K562 (cell line): Measurements from ENCODE around the gene SLC46A3. TPM values are rescaled to one million over a fixed set of nuclear protein-coding genes. Genes with fewer than 3 reads are reported as not detected.

Source experiments
- ATAC-seq: fragments of 200-7000 bp; cut with Tn5 transposase; 3 replicates; pipeline ENCODE4 v1.9.1; 2020; ENCODE audit warnings: moderate library complexity
- BruUV-seq: library from RNA; stranded (reverse); fragments of 400-500 nt; replicated peaks from 2 replicates; lab custom pipeline; 2021; lab: Mats Ljungman, UMichigan
- CTCF ChIA-PET: fragments of 300-600 bp; formaldehyde crosslinking; extraction: SDS; loops from one replicate; lab custom pipeline; 2021; ENCODE audit warnings: low intra/inter-chr PET ratio; lab: Yijun Ruan, JAX
- POLR2A ChIA-PET: fragments of 300-600, 350-650 bp; sonication (Branson Sonifier 250); formaldehyde crosslinking; extraction: SDS; loops from one replicate; lab custom pipeline; 2021; ENCODE audit warnings: antibody characterized with exemption, inconsistent platforms; lab: Yijun Ruan, JAX
- DNase-seq, 4 experiments: peaks; one replicate each; pipeline versions ENCODE4 v3.0.0 to v3.0.0-alpha.2; 2011 to 2018; ENCODE audit warnings: low spot score in 3 of 4, mixed read lengths in 3 of 4; ENCODE audit errors: extremely low read depth in 1 of 4
- FAIRE-seq: peaks from 2 replicates; lab custom pipeline; 2011; peaks lifted over from hg19 to GRCh38; lab: Jason Lieb, UNC
- H2AFZ ChIP-seq: 2 replicates; pipeline ENCODE4 v1.6.0; 2011; ENCODE audit warnings: low read depth, low read length, control low read depth, inconsistent platforms
- H3K27ac ChIP-seq: fragments of 200-600 bp; 3 replicates; pipeline ENCODE4 v1.8.0; 2011; ENCODE audit warnings: low read depth, mild to moderate bottlenecking, control low read depth, inconsistent platforms, low read length, moderate library complexity, mixed read lengths; ENCODE audit errors: extremely low read depth
- H3K27me3 ChIP-seq, 2 experiments: fragments of 300-600 bp in 1 of 2; 2 replicates in 1 of 2; 3 replicates in 1 of 2; pipeline versions ENCODE4 v1.6.0 to v1.8.0; 2011; ENCODE audit warnings: inconsistent platforms in 2 of 2, low read length in 2 of 2, mild to moderate bottlenecking in 1 of 2, mixed read lengths in 1 of 2, moderate library complexity in 1 of 2; ENCODE audit not compliant: control insufficient read depth in 2 of 2, insufficient read depth in 2 of 2
- H3K36me3 ChIP-seq: fragments of 300-600 bp; 3 replicates; pipeline ENCODE4 v1.8.0; 2011; ENCODE audit warnings: mild to moderate bottlenecking, low read length, inconsistent platforms; ENCODE audit not compliant: control insufficient read depth, insufficient read depth
- H3K4me1 ChIP-seq, 2 experiments: fragments of 200-600 bp in 1 of 2; replicated peaks in 1 of 2; 2 replicates in 1 of 2; 3 replicates in 1 of 2; pipeline versions ENCODE4 v1.5.1 to v1.8.0; 2011; ENCODE audit warnings: inconsistent platforms in 2 of 2, low read length in 2 of 2, mild to moderate bottlenecking in 1 of 2, mixed read lengths in 1 of 2, moderate library complexity in 1 of 2; ENCODE audit not compliant: control insufficient read depth in 2 of 2, insufficient read depth in 2 of 2
- H3K4me2 ChIP-seq: 2 replicates; pipeline ENCODE4 v1.6.1; 2011; ENCODE audit warnings: low read length, control low read depth, inconsistent platforms, mixed read lengths; ENCODE audit not compliant: insufficient read depth
- H3K4me3 ChIP-seq: fragments of 200-600 bp; sonication (generic), shearing (Covaris generic); 2 replicates; pipeline ENCODE4 v1.5.1; 2016; ENCODE audit warnings: control low read depth, inconsistent platforms
- H3K79me2 ChIP-seq: fragments of 200-600 bp; 3 replicates; pipeline ENCODE4 v1.8.0; 2011; ENCODE audit warnings: low read length, inconsistent platforms; ENCODE audit not compliant: control insufficient read depth, insufficient read depth
- H3K9ac ChIP-seq, 2 experiments: 2 replicates each; pipeline versions ENCODE4 v1.6.0 to v1.6.1; 2011; ENCODE audit warnings: low read depth in 2 of 2, low read length in 2 of 2, control low read depth in 1 of 2, inconsistent platforms in 1 of 2, mild to moderate bottlenecking in 1 of 2, mixed read lengths in 1 of 2; ENCODE audit not compliant: insufficient read depth in 1 of 2
- H3K9me1 ChIP-seq: one replicate; pipeline ENCODE4 v1.6.0; 2011; ENCODE audit warnings: inconsistent platforms, mild to moderate bottlenecking, low read length, moderate library complexity; ENCODE audit not compliant: control insufficient read depth, insufficient read depth
- H3K9me3 ChIP-seq: replicated peaks from 2 replicates; pipeline ENCODE4 v1.5.1; 2011; ENCODE audit warnings: low read depth, low read length, inconsistent platforms; ENCODE audit not compliant: control insufficient read depth, insufficient read depth
- H4K20me1 ChIP-seq: replicated peaks from 2 replicates; pipeline ENCODE4 v1.6.1; 2011; ENCODE audit warnings: low read length, inconsistent platforms, mixed read lengths; ENCODE audit not compliant: control insufficient read depth, insufficient read depth
- ARID4B ChIP-seq: sonication (generic); formaldehyde crosslinking; IDR thresholded peaks from 2 replicates; pipeline ENCODE4 v1.8.0; 2022; ENCODE audit warnings: mild to moderate bottlenecking, missing genetic modification reagents
- BHLHE40 ChIP-seq: IDR thresholded peaks from 2 replicates; pipeline ENCODE4 v1.6.1; 2011; ENCODE audit warnings: low read length, improper control_type of control experiment
- MEIS2 ChIP-seq: fragments of 450-650 bp; IDR thresholded peaks from 2 replicates; pipeline ENCODE4 v1.6.1; 2014; ENCODE audit warnings: mild to moderate bottlenecking; ENCODE audit not compliant: partially characterized antibody
- NRF1 ChIP-seq, 2 experiments: fragments of 450-650 bp; IDR thresholded peaks in 1 of 2; conservative IDR thresholded peaks in 1 of 2; 2 replicates each; pipeline ENCODE4 v1.6.1; 2014; ENCODE audit warnings: mild to moderate bottlenecking in 2 of 2
- PHF8 ChIP-seq: fragments of 200-600 bp; sonication (generic); IDR thresholded peaks from 2 replicates; pipeline ENCODE4 v1.6.1; 2012; ENCODE audit warnings: mixed run types, mild to moderate bottlenecking, inconsistent platforms, low read length, moderate library complexity, borderline replicate concordance
- PURB ChIP-seq: sonication (generic); formaldehyde crosslinking; IDR thresholded peaks from 2 replicates; pipeline ENCODE4 v1.9.0; 2021; ENCODE audit warnings: low read depth, mild to moderate bottlenecking, missing genetic modification reagents
- RAD21 ChIP-seq, 2 experiments: fragments of 250-450 bp in 1 of 2; fragments of 450-650 bp in 1 of 2; sonication (Bioruptor Pico) in 1 of 2; formaldehyde crosslinking in 1 of 2; IDR thresholded peaks in 1 of 2; conservative IDR thresholded peaks in 1 of 2; 2 replicates each; pipeline versions ENCODE4 v1.4.0 to v1.8.0; 2020 to 2022; ENCODE audit warnings: mild to moderate bottlenecking in 2 of 2, moderate library complexity in 1 of 2
- RB1 ChIP-seq: fragments of 450-650 bp; IDR thresholded peaks from 2 replicates; pipeline ENCODE4 v1.6.1; 2017; ENCODE audit warnings: low read depth, mild to moderate bottlenecking
- RCOR1 ChIP-seq, 2 experiments: IDR thresholded peaks; 2 replicates each; pipeline ENCODE4 v1.6.1; 2012; ENCODE audit warnings: low read depth in 2 of 2, low read length in 2 of 2, borderline replicate concordance in 1 of 2, improper control_type of control experiment in 1 of 2
- SIN3B ChIP-seq: fragments of 450-650 bp; IDR thresholded peaks from 2 replicates; pipeline ENCODE4 v1.6.1; 2017; ENCODE audit warnings: low read depth, mild to moderate bottlenecking, moderate library complexity
- TFAM ChIP-seq: fragments of 250-450 bp; sonication (Bioruptor Pico); conservative IDR thresholded peaks from 2 replicates; pipeline ENCODE4 v1.5.0; 2021; ENCODE audit warnings: mild to moderate bottlenecking, moderate library complexity
- WGBS: fragments of 100-300 bp; shearing (Covaris generic); methylation state at CpG from one replicate; pipeline ENCODE4 v1.1.6; 2016; ENCODE audit warnings: low coverage, mixed read lengths; ENCODE audit not compliant: insufficient coverage; ENCODE audit errors: missing lambda C conversion rate; 5-methylcytosine and 5-hydroxymethylcytosine counted together
- in situ Hi-C: fragments of 300-500 bp; cut with MboI; formaldehyde crosslinking; loops from 4 replicates; pipeline ENCODE4 v1.15.0; 2018; ENCODE audit warnings: inconsistent platforms, mixed read lengths
- intact Hi-C: fragments of 100-400 bp; cut with micrococcal nuclease; formaldehyde crosslinking; loops from 2 replicates; pipeline ENCODE4 v1.14.2; 2022
- polyA plus RNA-seq, 8 experiments: library from polyadenylated mRNA; depleted of rRNA in 4 of 8; stranded (reverse) in 5 of 8; unstranded in 3 of 8; fragments of >200 nt; fragmentation: Nextera tagmentation in 2 of 8; fragmentation: Illumina TruSeq in 1 of 8; extraction: Ambion mirVana in 2 of 8; extraction: Trizol in 1 of 8; gene quantifications; 2 replicates each; pipeline versions ENCODE4 v1.2.1 to v1.2.3, GENCODE V29; 2011 to 2014; ENCODE audit warnings: inconsistent platforms in 1 of 8, missing spikeins in 1 of 8
- total RNA-seq, 7 experiments: library from RNA; depleted of rRNA in 6 of 7; stranded (reverse); fragments of >200 nt in 6 of 7; fragmentation: Illumina TruSeq in 2 of 7; extraction: Trizol in 2 of 7; gene quantifications; 2 replicates each; pipeline versions ENCODE4 v1.2.1 to v1.2.3, GENCODE V29; 2011 to 2021; ENCODE audit warnings: low replicate concordance in 1 of 7

SLC46A3 gene
- total and polyA plus RNA-seq, 9 of the 15 experiments (the other 6 are each of a cell fraction or from before 2014, with no cell fraction given): 0.14 to 1.2 (median 0.51) TPM

GRCh38 chr13:28739376-28739775, 20.6 kb upstream of the SLC46A3 start:
- ChIA-PET POLR2A (no interaction called here), CTCF (no interaction called here)
- no peak overlapping the region for H2AFZ ChIP-seq
- intact Hi-C loops (no loop called here), in situ Hi-C loops (no loop called here)
- DNase-seq (no peak), ATAC-seq (no peak), FAIRE-seq (no peak)
- H3K27me3 ChIP-seq: no peaks in the 10 kb centered on the region; a peak in 1 of 5 replicates
- no peaks in the 10 kb centered on the region for H3K36me3 ChIP-seq
- no peak overlapping the region for H3K4me2 ChIP-seq
- no peaks in the 10 kb centered on the region for H4K20me1 ChIP-seq
- H3K4me3 ChIP-seq: no peak overlapping the region
- H3K79me2 ChIP-seq: no peaks in the 10 kb centered on the region
- H3K27ac ChIP-seq: no peak overlapping the region
- WGBS: 0% methylated on average over 3 of the region's 3 CpGs
- no peaks in the 10 kb centered on the region; a peak in 1 of 5 replicates for H3K4me1 ChIP-seq
- no peak overlapping the region for H3K9ac ChIP-seq
- H3K9me3 ChIP-seq: no peaks in the 10 kb centered on the region
- BruUV-seq: no TSS peak
- H3K9me1 ChIP-seq: no peaks in the 10 kb centered on the region
- TF ChIP-seq PURB (CRISPR knock-in tag): no peak

GRCh38 chr13:28735481-28736029, 16.8 kb upstream of the SLC46A3 start:
- no peak overlapping the region for H3K9ac ChIP-seq
- no peaks in the 10 kb centered on the region for H3K9me1 ChIP-seq
- H3K4me1 ChIP-seq: no peaks in the 10 kb centered on the region
- FAIRE-seq (peak; percentile 6), ATAC-seq (no peak), DNase-seq (no peak)
- no peak overlapping the region for H2AFZ ChIP-seq
- no peak overlapping the region; the same call in 1 of the 2 replicates for H3K4me2 ChIP-seq
- BruUV-seq: no TSS peak
- in situ Hi-C loops: no loop called here
- CTCF ChIA-PET: no interaction called here
- no peak overlapping the region for H3K4me3 ChIP-seq
- POLR2A ChIA-PET: no interaction called here
- intact Hi-C loops: no loop called here
- 18% methylated on average over 8 of the region's 8 CpGs for WGBS
- H3K79me2 ChIP-seq: no peaks in the 10 kb centered on the region
- H3K27ac ChIP-seq: no peak overlapping the region
- H4K20me1 ChIP-seq: no peaks in the 10 kb centered on the region
- no peaks in the 10 kb centered on the region for H3K36me3 ChIP-seq
- no peaks in the 10 kb centered on the region for H3K9me3 ChIP-seq
- peaks cover 0 to 4% of the 10 kb centered on the region in 2 experiments; a peak in 3 of 5 replicates for H3K27me3 ChIP-seq
- peak; percentile 89 for TF ChIP-seq BHLHE40
- TF ChIP-seq ARID4B (CRISPR knock-in tag): no peak
- peak; percentile 40 for TF ChIP-seq MEIS2
- TF ChIP-seq RB1: no peak
- TF ChIP-seq NRF1 (conservative IDR thresholded peaks at IDR 0.05 in 1 of 2, IDR thresholded peaks at IDR 0.05 in 1 of 2): peak; percentile 85 to 87
- TF ChIP-seq TFAM: no peak
- peak in 1 of 2 experiments; percentile 45; a peak in 2 of 4 replicates for TF ChIP-seq RCOR1 (IDR thresholded peaks at IDR 0.05; ENCODE audit: borderline replicate concordance in 1 of 2, low read depth in 2 of 2, low read length in 2 of 2)
- peak in 1 of 2 experiments; percentile 48; a peak in 2 of 4 replicates for TF ChIP-seq RAD21 (CRISPR knock-in tag; conservative IDR thresholded peaks at IDR 0.05 in 1 of 2, IDR thresholded peaks at IDR 0.05 in 1 of 2)
- no peak for TF ChIP-seq PHF8
- no peak for TF ChIP-seq SIN3B
